GM12878 (cell line): Measurements from ENCODE around the gene TH. TPM values are rescaled to one million over a fixed set of nuclear protein-coding genes. Genes with fewer than 3 reads are reported as not detected.

Experiments
- JUND ChIP-seq: IDR thresholded peaks from 2 replicates; pipeline ENCODE4 v1.6.1; 2012; ENCODE audit warnings: low read depth, mild to moderate bottlenecking, low read length, improper control_type of control experiment, moderate library complexity
- KDM1A ChIP-seq: fragments of 200-600 bp; sonication (generic); IDR thresholded peaks from 2 replicates; pipeline ENCODE4 v1.6.1; 2016; ENCODE audit warnings: borderline replicate concordance
- NFIC ChIP-seq: IDR thresholded peaks from 2 replicates; pipeline ENCODE4 v1.6.1; 2012; ENCODE audit warnings: low read depth, mild to moderate bottlenecking, inconsistent platforms, low read length, moderate library complexity
- SMC3 ChIP-seq: IDR thresholded peaks from 2 replicates; pipeline ENCODE4 v1.6.1; 2011; ENCODE audit warnings: low read length, improper control_type of control experiment, borderline replicate concordance
- TCF3 ChIP-seq: IDR thresholded peaks from 2 replicates; pipeline ENCODE4 v1.6.1; 2012; ENCODE audit warnings: low read depth, mild to moderate bottlenecking, low read length, borderline replicate concordance; ENCODE audit not compliant: insufficient read depth
- TCF7 ChIP-seq: IDR thresholded peaks from 2 replicates; pipeline ENCODE4 v1.6.1; 2014; ENCODE audit warnings: antibody characterized with exemption, borderline replicate concordance
- ZNF622 ChIP-seq: fragments of 450-650 bp; IDR thresholded peaks from 2 replicates; pipeline ENCODE4 v1.6.1; 2017; ENCODE audit warnings: mild to moderate bottlenecking, inconsistent platforms
- polyA plus RNA-seq, 11 experiments: library from polyadenylated mRNA; depleted of rRNA in 4 of 11; unstranded in 6 of 11; stranded (reverse) in 5 of 11; fragments of >200 nt; fragmentation: Nextera tagmentation in 4 of 11; fragmentation: Illumina TruSeq in 1 of 11; extraction: Ambion mirVana in 4 of 11; extraction: Trizol in 1 of 11; gene quantifications; 1 replicate in 1 of 11; 2 replicates in 10 of 11; pipeline versions ENCODE4 v1.2.1 to v1.2.3, GENCODE V29; 2011 to 2016; ENCODE audit warnings: inconsistent platforms in 2 of 11, missing spikeins in 2 of 11, low read depth in 1 of 11
- total RNA-seq, 4 experiments: library from RNA; depleted of rRNA in 3 of 4; stranded (reverse); fragments of >200 nt in 3 of 4; fragmentation: Illumina TruSeq in 1 of 4; extraction: Trizol in 1 of 4; gene quantifications; 2 replicates each; pipeline versions ENCODE4 v1.2.1 to v1.2.3, GENCODE V29; 2013 to 2021
- TF ChIP-seq, protein P1 (sequence below): fragments of 450-650 bp; IDR thresholded peaks from 2 replicates; pipeline ENCODE4 v1.6.1; 2016; ENCODE audit warnings: mild to moderate bottlenecking
- TF ChIP-seq, protein P2 (sequence below): fragments of 450-650 bp; conservative IDR thresholded peaks from 2 replicates; pipeline ENCODE4 v1.6.1; 2017; ENCODE audit warnings: mild to moderate bottlenecking, moderate library complexity
- TF ChIP-seq, protein P3 (sequence below): fragments of 450-650 bp; formaldehyde crosslinking; IDR thresholded peaks from 2 replicates; pipeline ENCODE4 v1.4.0; 2022; ENCODE audit warnings: mild to moderate bottlenecking, moderate library complexity
- TF ChIP-seq, protein P4 (sequence below): IDR thresholded peaks from 2 replicates; pipeline ENCODE4 v1.6.1; 2011; ENCODE audit warnings: borderline replicate concordance, low read depth, mild to moderate bottlenecking, moderate library complexity, low read length; ENCODE audit not compliant: insufficient read depth, poor library complexity, severe bottlenecking

TH gene
- total and polyA plus RNA-seq, 10 of the 15 experiments (the other 5 are each of a cell fraction or from before 2014, with no cell fraction given), result not detected

DNA sequence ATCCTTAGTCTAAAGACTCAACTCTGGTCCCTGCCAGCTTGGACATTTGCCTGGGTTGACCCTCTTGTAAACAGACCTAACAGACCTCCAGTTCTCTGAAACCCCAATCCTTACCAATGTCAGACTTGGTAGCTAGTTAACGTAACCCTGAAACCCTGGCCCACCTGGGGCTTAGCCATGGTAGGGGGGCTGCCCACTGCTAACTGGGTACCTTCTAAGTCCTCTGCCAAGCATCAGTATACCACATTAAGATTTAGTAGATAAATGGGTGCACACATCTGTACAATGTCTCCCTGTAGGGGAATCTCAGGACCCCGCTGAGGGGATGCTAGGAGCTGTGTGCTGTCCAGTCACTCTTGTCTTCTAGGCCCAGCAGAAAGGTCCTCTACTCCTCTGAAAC, 29.9 kb upstream of the TH start (continued):
- TF ChIP-seq, protein P1, sequence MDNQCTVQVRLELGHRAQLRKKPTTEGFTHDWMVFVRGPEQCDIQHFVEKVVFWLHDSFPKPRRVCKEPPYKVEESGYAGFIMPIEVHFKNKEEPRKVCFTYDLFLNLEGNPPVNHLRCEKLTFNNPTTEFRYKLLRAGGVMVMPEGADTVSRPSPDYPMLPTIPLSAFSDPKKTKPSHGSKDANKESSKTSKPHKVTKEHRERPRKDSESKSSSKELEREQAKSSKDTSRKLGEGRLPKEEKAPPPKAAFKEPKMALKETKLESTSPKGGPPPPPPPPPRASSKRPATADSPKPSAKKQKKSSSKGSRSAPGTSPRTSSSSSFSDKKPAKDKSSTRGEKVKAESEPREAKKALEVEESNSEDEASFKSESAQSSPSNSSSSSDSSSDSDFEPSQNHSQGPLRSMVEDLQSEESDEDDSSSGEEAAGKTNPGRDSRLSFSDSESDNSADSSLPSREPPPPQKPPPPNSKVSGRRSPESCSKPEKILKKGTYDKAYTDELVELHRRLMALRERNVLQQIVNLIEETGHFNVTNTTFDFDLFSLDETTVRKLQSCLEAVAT, result no peak
- TF ChIP-seq JUND (no peak), NFIC (no peak), TCF3 (no peak), SMC3 (no peak), TCF7 (no peak), ZNF622 (no peak), KDM1A (no peak)
- TF ChIP-seq, protein P2, sequence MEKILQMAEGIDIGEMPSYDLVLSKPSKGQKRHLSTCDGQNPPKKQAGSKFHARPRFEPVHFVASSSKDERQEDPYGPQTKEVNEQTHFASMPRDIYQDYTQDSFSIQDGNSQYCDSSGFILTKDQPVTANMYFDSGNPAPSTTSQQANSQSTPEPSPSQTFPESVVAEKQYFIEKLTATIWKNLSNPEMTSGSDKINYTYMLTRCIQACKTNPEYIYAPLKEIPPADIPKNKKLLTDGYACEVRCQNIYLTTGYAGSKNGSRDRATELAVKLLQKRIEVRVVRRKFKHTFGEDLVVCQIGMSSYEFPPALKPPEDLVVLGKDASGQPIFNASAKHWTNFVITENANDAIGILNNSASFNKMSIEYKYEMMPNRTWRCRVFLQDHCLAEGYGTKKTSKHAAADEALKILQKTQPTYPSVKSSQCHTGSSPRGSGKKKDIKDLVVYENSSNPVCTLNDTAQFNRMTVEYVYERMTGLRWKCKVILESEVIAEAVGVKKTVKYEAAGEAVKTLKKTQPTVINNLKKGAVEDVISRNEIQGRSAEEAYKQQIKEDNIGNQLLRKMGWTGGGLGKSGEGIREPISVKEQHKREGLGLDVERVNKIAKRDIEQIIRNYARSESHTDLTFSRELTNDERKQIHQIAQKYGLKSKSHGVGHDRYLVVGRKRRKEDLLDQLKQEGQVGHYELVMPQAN, result no peak
- TF ChIP-seq, protein P3, sequence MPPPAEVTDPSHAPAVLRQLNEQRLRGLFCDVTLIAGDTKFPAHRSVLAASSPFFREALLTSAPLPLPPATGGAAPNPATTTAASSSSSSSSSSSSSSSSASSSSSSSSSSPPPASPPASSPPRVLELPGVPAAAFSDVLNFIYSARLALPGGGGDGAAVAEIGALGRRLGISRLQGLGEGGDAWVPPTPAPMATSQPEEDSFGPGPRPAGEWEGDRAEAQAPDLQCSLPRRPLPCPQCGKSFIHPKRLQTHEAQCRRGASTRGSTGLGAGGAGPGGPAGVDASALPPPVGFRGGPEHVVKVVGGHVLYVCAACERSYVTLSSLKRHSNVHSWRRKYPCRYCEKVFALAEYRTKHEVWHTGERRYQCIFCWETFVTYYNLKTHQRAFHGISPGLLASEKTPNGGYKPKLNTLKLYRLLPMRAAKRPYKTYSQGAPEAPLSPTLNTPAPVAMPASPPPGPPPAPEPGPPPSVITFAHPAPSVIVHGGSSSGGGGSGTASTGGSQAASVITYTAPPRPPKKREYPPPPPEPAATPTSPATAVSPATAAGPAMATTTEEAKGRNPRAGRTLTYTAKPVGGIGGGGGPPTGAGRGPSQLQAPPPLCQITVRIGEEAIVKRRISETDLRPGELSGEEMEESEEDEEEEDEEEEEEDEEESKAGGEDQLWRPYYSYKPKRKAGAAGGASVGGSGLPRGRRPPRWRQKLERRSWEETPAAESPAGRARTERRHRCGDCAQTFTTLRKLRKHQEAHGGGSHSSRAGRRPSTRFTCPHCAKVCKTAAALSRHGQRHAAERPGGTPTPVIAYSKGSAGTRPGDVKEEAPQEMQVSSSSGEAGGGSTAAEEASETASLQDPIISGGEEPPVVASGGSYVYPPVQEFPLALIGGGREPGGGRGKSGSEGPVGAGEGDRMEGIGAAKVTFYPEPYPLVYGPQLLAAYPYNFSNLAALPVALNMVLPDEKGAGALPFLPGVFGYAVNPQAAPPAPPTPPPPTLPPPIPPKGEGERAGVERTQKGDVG (CRISPR knock-in tag), result no peak
- TF ChIP-seq, protein P4, sequence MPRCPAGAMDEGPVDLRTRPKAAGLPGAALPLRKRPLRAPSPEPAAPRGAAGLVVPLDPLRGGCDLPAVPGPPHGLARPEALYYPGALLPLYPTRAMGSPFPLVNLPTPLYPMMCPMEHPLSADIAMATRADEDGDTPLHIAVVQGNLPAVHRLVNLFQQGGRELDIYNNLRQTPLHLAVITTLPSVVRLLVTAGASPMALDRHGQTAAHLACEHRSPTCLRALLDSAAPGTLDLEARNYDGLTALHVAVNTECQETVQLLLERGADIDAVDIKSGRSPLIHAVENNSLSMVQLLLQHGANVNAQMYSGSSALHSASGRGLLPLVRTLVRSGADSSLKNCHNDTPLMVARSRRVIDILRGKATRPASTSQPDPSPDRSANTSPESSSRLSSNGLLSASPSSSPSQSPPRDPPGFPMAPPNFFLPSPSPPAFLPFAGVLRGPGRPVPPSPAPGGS, result no peak
